Endodermal cell (in vitro differentiated cells): ENCODE measurements around the gene GTF3C2. TPM values are rescaled to one million over a fixed set of nuclear protein-coding genes. Genes with fewer than 3 reads are reported as not detected.

Source experiments
- DNase-seq: peaks from one replicate; pipeline ENCODE4 v3.0.0-alpha.2; 2017
- H3K27ac ChIP-seq: 2 replicates; pipeline ENCODE4 v1.5.1; 2013; ENCODE audit warnings: mild to moderate bottlenecking, low read depth, low read length, moderate library complexity
- H3K27me3 ChIP-seq: 2 replicates; pipeline ENCODE4 v1.6.1; 2013; ENCODE audit warnings: mild to moderate bottlenecking, low read length, moderate library complexity; ENCODE audit not compliant: insufficient read depth, control insufficient read depth, poor library complexity, severe bottlenecking
- H3K36me3 ChIP-seq: 2 replicates; pipeline ENCODE4 v1.7.0; 2013; ENCODE audit warnings: mild to moderate bottlenecking, low read length, moderate library complexity; ENCODE audit not compliant: control insufficient read depth, insufficient read depth
- H3K4me1 ChIP-seq: one replicate; pipeline ENCODE4 v1.7.0; 2013; ENCODE audit warnings: low read length; ENCODE audit not compliant: control insufficient read depth, insufficient read depth
- H3K4me3 ChIP-seq: 2 replicates; pipeline ENCODE4 v1.5.1; 2013; ENCODE audit warnings: mild to moderate bottlenecking, low read length, moderate library complexity
- H3K9ac ChIP-seq: 2 replicates; pipeline ENCODE4 v1.6.1; 2013; ENCODE audit warnings: mild to moderate bottlenecking, low read length, moderate library complexity; ENCODE audit not compliant: poor library complexity, severe bottlenecking; ENCODE audit errors: extremely low read depth
- H3K9me3 ChIP-seq: 2 replicates; pipeline ENCODE4 v1.6.1; 2013; ENCODE audit warnings: mild to moderate bottlenecking, low read length, moderate library complexity; ENCODE audit not compliant: control insufficient read depth
- H3K27ac Mint-ChIP-seq: 2 replicates; pipeline ENCODE4 v1.8.0; 2020; ENCODE audit warnings: mixed read lengths
- H3K27me3 Mint-ChIP-seq: 2 replicates; pipeline ENCODE4 v1.8.0; 2021; ENCODE audit warnings: mild to moderate bottlenecking, mixed read lengths; ENCODE audit not compliant: insufficient read depth
- H3K36me3 Mint-ChIP-seq: 2 replicates; pipeline ENCODE4 v1.8.0; 2020; ENCODE audit warnings: low read depth, mixed read lengths
- H3K4me1 Mint-ChIP-seq: 2 replicates; pipeline ENCODE4 v1.8.0; 2020; ENCODE audit warnings: mixed read lengths
- H3K4me3 Mint-ChIP-seq: 2 replicates; pipeline ENCODE4 v1.8.0; 2020; ENCODE audit warnings: mild to moderate bottlenecking, moderate library complexity, mixed read lengths
- H3K9me3 Mint-ChIP-seq: 2 replicates; pipeline ENCODE4 v1.8.0; 2020; ENCODE audit warnings: mild to moderate bottlenecking, mixed read lengths
- WGBS, 2 experiments: methylation state at CpG; one replicate each; pipeline versions ENCODE4 v1.1.5 to v1.1.7; 2013; ENCODE audit warnings: missing lambda C conversion rate in 2 of 2, mixed read lengths in 1 of 2; ENCODE audit not compliant: insufficient coverage in 1 of 2, insufficient read length in 1 of 2; 5-methylcytosine and 5-hydroxymethylcytosine counted together
- total RNA-seq, 2 donors: library from RNA; stranded (reverse); fragmentation: NEBNext Ultra II Directional in 1 of 2; extraction: Animal tissue kit (Norgen Biotek cat#: 25700) in 1 of 2; gene quantifications; 2 replicates in 1 of 2; 3 replicates in 1 of 2; pipeline ENCODE4 v1.2.1, GENCODE V29; 2021
- TF ChIP-seq, protein P1 (sequence below): fragments of 200-600 bp; sonication (generic); conservative IDR thresholded peaks from 2 replicates; pipeline ENCODE4 v1.5.0; 2021; ENCODE audit warnings: antibody characterized with exemption, mild to moderate bottlenecking

The GTF3C2 gene
- total RNA-seq, 2 donors from 2014 or later: 105 to 120 TPM

DNA sequence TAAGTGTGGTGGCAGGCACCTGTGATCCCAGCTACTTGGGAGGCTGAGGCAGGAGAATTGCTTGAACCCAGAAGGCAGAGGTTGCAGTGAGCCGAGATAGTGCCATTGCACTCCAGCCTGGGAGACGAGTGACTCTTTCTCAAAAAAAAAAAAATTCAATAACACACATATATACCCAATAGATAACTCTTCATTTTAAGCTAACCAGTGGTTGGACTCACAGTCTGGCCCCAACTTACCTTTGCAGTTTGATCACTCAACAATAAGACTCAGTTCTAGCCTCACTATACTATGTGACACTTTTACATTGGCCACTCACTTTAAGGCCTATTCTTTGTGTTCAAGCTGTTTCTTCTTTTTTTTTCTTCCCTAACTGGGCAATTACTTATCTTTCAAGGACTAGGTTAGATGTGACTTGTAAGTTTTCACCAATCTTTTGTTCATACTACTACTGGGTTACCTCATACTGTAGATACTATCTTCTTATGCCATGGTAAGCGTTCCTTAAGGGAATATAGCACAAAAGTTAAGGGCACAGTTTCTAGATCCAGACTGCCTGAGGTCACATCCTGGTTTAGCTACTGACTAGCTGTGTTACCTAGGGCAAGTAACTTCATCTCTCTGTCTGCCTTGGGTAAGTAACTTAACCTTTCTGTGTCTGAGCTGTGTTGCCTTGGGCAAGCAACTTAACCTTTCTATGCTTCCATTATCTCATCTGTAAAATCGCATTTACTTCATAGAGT, 6.3 kb upstream of the GTF3C2 start:
- H3K4me1 ChIP-seq: no peaks in the 10 kb centered on the region
- 97 to 100% methylated on average over 2 to 4 of the region's 4 CpGs for WGBS, 2 experiments
- no peak overlapping the region for H3K4me3 Mint-ChIP-seq
- TF ChIP-seq, protein P1, sequence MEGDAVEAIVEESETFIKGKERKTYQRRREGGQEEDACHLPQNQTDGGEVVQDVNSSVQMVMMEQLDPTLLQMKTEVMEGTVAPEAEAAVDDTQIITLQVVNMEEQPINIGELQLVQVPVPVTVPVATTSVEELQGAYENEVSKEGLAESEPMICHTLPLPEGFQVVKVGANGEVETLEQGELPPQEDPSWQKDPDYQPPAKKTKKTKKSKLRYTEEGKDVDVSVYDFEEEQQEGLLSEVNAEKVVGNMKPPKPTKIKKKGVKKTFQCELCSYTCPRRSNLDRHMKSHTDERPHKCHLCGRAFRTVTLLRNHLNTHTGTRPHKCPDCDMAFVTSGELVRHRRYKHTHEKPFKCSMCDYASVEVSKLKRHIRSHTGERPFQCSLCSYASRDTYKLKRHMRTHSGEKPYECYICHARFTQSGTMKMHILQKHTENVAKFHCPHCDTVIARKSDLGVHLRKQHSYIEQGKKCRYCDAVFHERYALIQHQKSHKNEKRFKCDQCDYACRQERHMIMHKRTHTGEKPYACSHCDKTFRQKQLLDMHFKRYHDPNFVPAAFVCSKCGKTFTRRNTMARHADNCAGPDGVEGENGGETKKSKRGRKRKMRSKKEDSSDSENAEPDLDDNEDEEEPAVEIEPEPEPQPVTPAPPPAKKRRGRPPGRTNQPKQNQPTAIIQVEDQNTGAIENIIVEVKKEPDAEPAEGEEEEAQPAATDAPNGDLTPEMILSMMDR: no peak
- H3K36me3 Mint-ChIP-seq: peaks cover 51% of the 10 kb centered on the region
- no peak for DNase-seq
- H3K9me3 ChIP-seq: peaks cover 15% of the 10 kb centered on the region
- no peaks in the 10 kb centered on the region for H3K27me3 ChIP-seq
- H3K36me3 ChIP-seq: peaks cover 32% of the 10 kb centered on the region
- H3K4me3 ChIP-seq: no peak overlapping the region
- no peak overlapping the region for H3K9ac ChIP-seq
- H3K27ac ChIP-seq: no peak overlapping the region
- peaks cover 2% of the 10 kb centered on the region for H3K4me1 Mint-ChIP-seq
- H3K27ac Mint-ChIP-seq: no peak overlapping the region
- peaks cover 13% of the 10 kb centered on the region for H3K9me3 Mint-ChIP-seq
- H3K27me3 Mint-ChIP-seq: no peaks in the 10 kb centered on the region

DNA sequence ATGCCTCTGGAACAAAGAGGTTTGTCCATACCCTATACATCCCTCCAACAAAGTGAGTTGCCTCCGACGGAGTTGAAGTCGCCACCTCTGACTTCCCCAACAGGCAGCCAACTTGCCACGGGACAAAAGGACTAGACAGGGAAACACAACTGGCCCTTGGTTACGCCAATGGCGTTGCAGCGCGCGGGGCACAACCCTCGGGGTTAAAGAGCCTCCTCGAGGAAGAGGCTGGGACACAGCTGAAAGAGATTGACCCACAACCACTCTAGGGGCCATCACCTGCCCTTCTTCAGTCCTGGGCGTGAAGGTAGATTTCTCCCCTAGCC, 545 bp downstream of the GTF3C2 start:
- peaks cover 20% of the 10 kb centered on the region for H3K4me1 Mint-ChIP-seq
- 0 to 1% methylated on average over 7 to 12 of the region's 12 CpGs for WGBS, 2 experiments
- H3K4me3 Mint-ChIP-seq: peak overlapping the region; percentile 94
- H3K9me3 Mint-ChIP-seq: peaks cover 14% of the 10 kb centered on the region
- peak overlapping the region; percentile 100 for H3K27ac Mint-ChIP-seq
- Histone ChIP-seq H3K9me3 (peaks cover 16% of the 10 kb centered on the region), H3K36me3 (no peaks in the 10 kb centered on the region), H3K27me3 (no peaks in the 10 kb centered on the region), H3K4me1 (no peaks in the 10 kb centered on the region), H3K9ac (peak overlapping the region; percentile 94), H3K4me3 (peak overlapping the region; percentile 91), H3K27ac (peak overlapping the region; percentile 98)
- peak; percentile 84 for DNase-seq
- TF ChIP-seq, protein P1: no peak
- peaks cover 22% of the 10 kb centered on the region for H3K36me3 Mint-ChIP-seq
- H3K27me3 Mint-ChIP-seq: no peaks in the 10 kb centered on the region

DNA sequence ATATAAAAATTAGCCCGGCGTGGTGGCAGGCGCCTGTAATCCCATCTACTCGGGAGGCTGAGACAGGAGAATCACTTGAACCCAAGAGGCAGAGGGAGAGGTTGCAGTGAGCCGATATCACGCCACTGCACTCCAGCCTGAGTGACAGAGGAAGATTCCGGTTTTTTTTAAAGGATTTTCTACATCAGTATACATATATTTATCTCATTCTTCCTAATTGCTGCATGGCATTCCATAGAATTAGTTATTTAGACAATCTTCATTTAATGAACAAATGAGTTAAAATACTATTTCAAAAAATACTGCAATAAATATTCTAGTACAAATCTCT, 2.0 kb downstream of the GTF3C2 start:
- H3K4me3 Mint-ChIP-seq: peak overlapping the region; percentile 94
- WGBS, 2 experiments: 94 to 96% methylated on average over 6 to 7 of the region's 7 CpGs
- H3K27ac ChIP-seq: no peak overlapping the region

More for the DNA sequence above, 2.0 kb downstream of the GTF3C2 start:
- H3K9me3 Mint-ChIP-seq: peaks cover 13% of the 10 kb centered on the region
- H3K4me1 Mint-ChIP-seq: peaks cover 20% of the 10 kb centered on the region
- no peak for DNase-seq
- TF ChIP-seq, protein P1: no peak
- Histone ChIP-seq H3K36me3 (no peaks in the 10 kb centered on the region), H3K27me3 (no peaks in the 10 kb centered on the region), H3K9ac (no peak overlapping the region), H3K9me3 (peaks cover 11% of the 10 kb centered on the region), H3K4me3 (peak overlapping the region; percentile 91), H3K4me1 (no peaks in the 10 kb centered on the region)
- H3K27me3 Mint-ChIP-seq: no peaks in the 10 kb centered on the region
- peak overlapping the region; percentile 25 for H3K27ac Mint-ChIP-seq
- peaks cover 23% of the 10 kb centered on the region for H3K36me3 Mint-ChIP-seq
